ENCODE data around the gene CAP2. TPM values are rescaled to one million over a fixed set of nuclear protein-coding genes. Genes with fewer than 3 reads are reported as not detected.

Gene CAP2
- total RNA-seq, 1 donor from 2014 or later: 9.3 TPM

Other genes starting within 250 kb of the CAP2 start
- gene RBM24, start 112.2 kb upstream of the CAP2 start, total RNA-seq: 1.3 TPM
- gene FAM8A1, start 206.7 kb downstream of the CAP2 start, total RNA-seq: 24.0 TPM

Data from mesenteric fat pad (tissue), 1 donor.